ENCODE measurements around the gene PRRX1. TPM values are rescaled to one million over a fixed set of nuclear protein-coding genes. Genes with fewer than 3 reads are reported as not detected.

PRRX1 gene
- polyA plus RNA-seq, 3 donors from 2014 or later = not detected

DNA sequence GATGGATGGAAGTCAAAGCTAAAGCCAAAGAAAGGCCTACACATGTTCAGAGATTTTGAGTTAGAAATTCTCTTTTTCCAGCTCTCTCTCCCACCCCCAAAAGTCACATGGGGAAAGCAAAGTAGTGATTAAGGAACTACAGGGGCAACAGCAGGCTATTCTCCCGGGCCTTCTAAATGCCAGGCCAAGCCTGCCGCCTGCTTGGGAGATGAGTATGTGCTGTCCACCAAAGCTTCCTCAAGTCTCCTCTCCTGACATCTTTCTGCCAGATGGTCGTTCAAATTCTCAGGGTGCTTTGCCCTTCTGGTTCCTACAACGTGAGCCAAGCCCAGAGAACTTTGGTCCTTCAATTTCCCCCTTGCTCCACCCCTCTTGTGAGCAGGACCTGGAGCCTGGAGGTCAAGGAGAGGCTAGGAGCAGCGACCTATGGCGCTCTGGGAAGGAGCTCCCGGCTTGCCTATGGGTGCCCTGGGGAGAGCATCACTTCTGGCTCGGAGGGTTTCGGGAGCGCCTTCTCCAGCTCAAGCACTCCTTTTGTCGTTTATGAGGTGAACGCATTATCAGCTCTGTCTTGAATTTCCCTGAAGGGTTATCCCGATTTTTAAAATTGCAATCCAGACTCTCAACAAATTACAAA is 4.4 kb upstream of the PRRX1 start:
- H3K4me1 Mint-ChIP-seq = no peaks in the 10 kb centered on the region
- H3K9me3 Mint-ChIP-seq = peaks cover 0 to 6% (median under 1%) of the 10 kb centered on the region in 6 donors
- no peaks in the 10 kb centered on the region for H3K36me3 Mint-ChIP-seq
- no peak overlapping the region for H3K27ac Mint-ChIP-seq
- H3K27me3 Mint-ChIP-seq (ENCODE audit: low read depth in 3 of 3) = peaks cover 18 to 42% (median 24%) of the 10 kb centered on the region in 3 donors
- DNase-seq = no peak
- H3K4me3 Mint-ChIP-seq = no peak overlapping the region

DNA sequence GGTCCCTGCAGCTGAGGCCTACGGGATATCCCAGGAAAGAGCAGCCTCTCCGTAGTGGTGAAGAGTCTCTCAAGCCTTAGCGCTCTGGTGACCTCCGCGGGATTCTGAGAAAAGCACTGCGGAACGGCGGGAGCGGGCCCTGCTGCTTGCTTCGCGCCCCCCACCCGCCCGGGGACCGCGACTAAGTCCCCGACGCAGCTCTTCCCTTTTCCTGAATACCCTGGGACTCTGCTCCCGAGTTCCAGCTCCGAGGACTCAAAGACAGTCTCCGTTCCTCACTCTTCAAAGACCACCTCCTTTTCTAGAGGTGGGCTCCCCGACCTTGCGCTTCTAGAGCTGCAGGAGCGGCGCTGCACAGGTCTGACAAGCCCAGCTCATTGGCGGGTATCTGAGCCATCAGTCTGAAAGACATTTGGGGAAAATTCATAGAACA is 3.6 kb upstream of the PRRX1 start:
- H3K27me3 Mint-ChIP-seq (ENCODE audit: low read depth in 3 of 3) = peaks cover 21 to 46% (median 28%) of the 10 kb centered on the region in 3 donors
- peaks cover 0 to 6% (median under 1%) of the 10 kb centered on the region in 6 donors for H3K9me3 Mint-ChIP-seq
- no peak for DNase-seq
- H3K4me1 Mint-ChIP-seq = peaks cover 0 to 1% of the 10 kb centered on the region in 2 donors
- no peaks in the 10 kb centered on the region for H3K36me3 Mint-ChIP-seq
- no peak overlapping the region for H3K27ac Mint-ChIP-seq
- no peak overlapping the region for H3K4me3 Mint-ChIP-seq

DNA sequence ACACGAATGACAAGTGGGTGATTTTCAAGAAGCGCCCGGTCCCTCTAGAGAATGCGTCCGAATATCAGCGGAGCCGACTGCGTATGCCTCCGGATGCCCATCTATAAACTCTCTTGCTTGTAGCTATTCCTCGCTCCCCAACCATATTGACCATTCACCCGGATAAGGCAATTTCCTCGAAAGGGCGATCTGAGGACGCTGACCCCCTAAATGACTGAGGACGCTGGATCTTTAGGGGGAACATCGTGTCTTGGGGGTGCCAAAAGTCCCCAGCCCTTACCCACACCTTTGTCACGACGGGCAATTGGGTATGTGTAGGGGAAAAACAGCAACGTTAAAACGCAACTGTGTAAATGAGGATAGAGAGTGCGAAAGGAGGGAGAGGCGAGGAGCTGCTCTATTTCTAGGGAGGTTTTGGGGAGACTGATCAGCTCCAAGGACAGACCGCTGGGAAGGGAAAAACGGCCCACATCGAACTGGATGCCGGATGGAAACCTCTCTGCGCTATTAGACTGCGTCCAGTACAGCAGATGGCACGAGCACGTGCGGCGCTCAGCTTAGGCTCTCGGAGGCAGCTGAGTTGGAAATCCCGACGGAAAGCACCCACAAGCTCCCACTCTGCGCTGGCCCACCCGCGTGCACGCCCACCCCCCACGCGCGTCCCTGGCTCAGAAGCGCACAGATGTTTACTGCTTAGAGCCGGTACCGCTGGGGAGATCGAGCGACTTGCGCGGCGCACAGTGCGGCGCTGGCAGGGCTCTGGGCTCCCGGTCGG is 2.9 kb upstream of the PRRX1 start:
- H3K4me1 Mint-ChIP-seq = peaks cover 0 to 1% of the 10 kb centered on the region in 2 donors
- H3K9me3 Mint-ChIP-seq = peaks cover 0 to 6% (median under 1%) of the 10 kb centered on the region in 6 donors
- no peak for DNase-seq
- no peaks in the 10 kb centered on the region for H3K36me3 Mint-ChIP-seq
- peaks cover 25 to 51% (median 30%) of the 10 kb centered on the region in 3 donors for H3K27me3 Mint-ChIP-seq (ENCODE audit: low read depth in 3 of 3)
- no peak overlapping the region for H3K27ac Mint-ChIP-seq
- H3K4me3 Mint-ChIP-seq = peak overlapping the region in 1 of 5 donors; percentile 42

GRCh38 chr1:170661646-170662411 is 2.1 kb upstream of the PRRX1 start:
- Mint-ChIP-seq H3K27ac (no peak overlapping the region), H3K27me3 (ENCODE audit: low read depth in 3 of 3) (peaks cover 30 to 57% (median 34%) of the 10 kb centered on the region in 3 donors), H3K9me3 (peaks cover 0 to 8% (median under 1%) of the 10 kb centered on the region in 6 donors), H3K4me1 (peaks cover 0 to 1% of the 10 kb centered on the region in 2 donors), H3K36me3 (no peaks in the 10 kb centered on the region), H3K4me3 (no peak overlapping the region)
- DNase-seq = no peak

GRCh38 chr1:170662561-170663403 is 1.1 kb upstream of the PRRX1 start:
- peaks cover 0 to 1% of the 10 kb centered on the region in 2 donors for H3K4me1 Mint-ChIP-seq
- H3K27me3 Mint-ChIP-seq (ENCODE audit: low read depth in 3 of 3) = peaks cover 32 to 64% (median 33%) of the 10 kb centered on the region in 3 donors
- H3K27ac Mint-ChIP-seq = no peak overlapping the region
- DNase-seq = no peak
- H3K36me3 Mint-ChIP-seq = no peaks in the 10 kb centered on the region
- no peak overlapping the region for H3K4me3 Mint-ChIP-seq
- H3K9me3 Mint-ChIP-seq = peaks cover 0 to 8% (median 1%) of the 10 kb centered on the region in 6 donors

DNA sequence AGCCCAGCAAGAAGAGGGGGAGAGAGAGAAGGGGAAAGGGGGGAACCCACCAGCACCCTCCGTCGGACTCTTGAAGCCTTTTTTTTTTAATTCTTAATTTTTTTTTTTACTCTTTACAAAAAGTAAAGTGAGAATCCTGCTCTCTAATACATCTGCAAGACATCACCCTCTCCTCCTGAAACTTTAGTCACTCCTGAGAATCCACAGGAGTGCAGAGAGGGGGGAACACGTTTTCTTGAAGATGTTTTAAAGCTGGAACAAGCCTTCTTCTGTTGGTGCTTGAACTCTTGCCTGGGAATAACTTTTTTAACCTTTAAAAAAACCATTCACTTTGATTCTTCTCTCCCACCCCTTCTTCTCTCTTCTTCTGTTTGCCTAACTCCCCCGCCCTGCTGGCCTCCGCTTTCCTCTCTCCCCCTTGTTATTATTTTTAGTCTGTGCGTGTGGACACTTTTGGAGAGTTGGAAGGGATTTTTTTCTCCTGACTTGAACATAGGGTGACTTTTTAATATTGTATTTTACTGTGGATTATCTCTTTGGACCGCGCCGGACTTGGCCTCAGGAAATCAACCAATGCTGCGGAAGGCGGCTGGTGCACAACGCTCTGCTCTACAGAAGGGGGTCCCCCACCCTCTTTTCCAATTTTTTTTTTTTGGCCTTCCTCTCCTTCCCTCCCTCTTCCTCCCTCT is 383 bp upstream of the PRRX1 start:
- Mint-ChIP-seq H3K9me3 (peaks cover 0 to 8% (median 1%) of the 10 kb centered on the region in 6 donors), H3K27ac (no peak overlapping the region), H3K4me3 (peak overlapping the region in 1 of 5 donors; percentile 33), H3K4me1 (peaks cover 0 to 1% of the 10 kb centered on the region in 2 donors), H3K27me3 (ENCODE audit: low read depth in 3 of 3) (peaks cover 32 to 62% (median 34%) of the 10 kb centered on the region in 3 donors), H3K36me3 (no peaks in the 10 kb centered on the region)
- no peak for DNase-seq

GRCh38 chr1:170664828-170665612 is 1.1 kb downstream of the PRRX1 start:
- peaks cover 0 to 1% of the 10 kb centered on the region in 2 donors for H3K4me1 Mint-ChIP-seq
- peaks cover 27 to 65% (median 35%) of the 10 kb centered on the region in 3 donors for H3K27me3 Mint-ChIP-seq (ENCODE audit: low read depth in 3 of 3)
- peaks cover 0 to 15% (median 3%) of the 10 kb centered on the region in 6 donors for H3K9me3 Mint-ChIP-seq
- no peak overlapping the region for H3K27ac Mint-ChIP-seq
- DNase-seq = no peak
- H3K36me3 Mint-ChIP-seq = peaks cover 0 to 3% (median 0%) of the 10 kb centered on the region in 3 donors
- no peak overlapping the region for H3K4me3 Mint-ChIP-seq

DNA sequence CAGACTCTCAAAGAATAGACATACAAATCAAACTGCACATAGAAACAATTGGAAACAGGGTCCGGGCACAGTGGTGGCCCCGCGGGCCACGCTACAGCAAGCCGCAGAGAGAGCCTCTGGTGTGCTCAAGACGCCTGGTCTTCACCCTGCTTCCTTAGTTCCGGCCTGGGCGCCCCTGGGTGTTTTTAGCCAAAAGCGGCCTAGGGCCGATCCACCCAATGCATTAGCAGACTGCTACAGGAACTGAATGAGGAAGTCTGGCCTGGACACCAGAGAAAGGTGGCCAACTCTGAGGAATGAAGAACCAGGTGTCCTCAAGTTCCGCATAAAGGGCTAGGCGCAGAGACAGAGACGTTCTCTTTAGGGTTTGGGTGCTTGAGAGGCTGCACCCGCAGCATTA is 1.7 kb downstream of the PRRX1 start:
- peaks cover 0 to 1% of the 10 kb centered on the region in 2 donors for H3K4me1 Mint-ChIP-seq
- H3K36me3 Mint-ChIP-seq = peaks cover 0 to 3% (median 0%) of the 10 kb centered on the region in 3 donors
- no peak overlapping the region for H3K27ac Mint-ChIP-seq
- no peak for DNase-seq
- no peak overlapping the region for H3K4me3 Mint-ChIP-seq
- H3K9me3 Mint-ChIP-seq = peaks cover 0 to 15% (median 3%) of the 10 kb centered on the region in 6 donors
- H3K27me3 Mint-ChIP-seq (ENCODE audit: low read depth in 3 of 3) = peaks cover 26 to 71% (median 36%) of the 10 kb centered on the region in 3 donors

GRCh38 chr1:170666541-170667254 is 2.8 kb downstream of the PRRX1 start:
- Mint-ChIP-seq H3K36me3 (peaks cover 0 to 3% (median 0%) of the 10 kb centered on the region in 3 donors), H3K27me3 (ENCODE audit: low read depth in 3 of 3) (peaks cover 34 to 70% (median 36%) of the 10 kb centered on the region in 3 donors), H3K4me3 (no peak overlapping the region), H3K27ac (no peak overlapping the region), H3K9me3 (peaks cover 0 to 25% (median 4%) of the 10 kb centered on the region in 6 donors), H3K4me1 (peaks cover 0 to 1% of the 10 kb centered on the region in 2 donors)
- no peak for DNase-seq

- Mint-ChIP-seq H3K4me3 (no peak overlapping the region), H3K27me3 (ENCODE audit: low read depth in 3 of 3) (peaks cover 27 to 66% (median 31%) of the 10 kb centered on the region in 3 donors), H3K27ac (no peak overlapping the region), H3K9me3 (peaks cover 0 to 26% (median 4%) of the 10 kb centered on the region in 6 donors), H3K4me1 (peaks cover 0 to 1% of the 10 kb centered on the region in 2 donors), H3K36me3 (peaks cover 0 to 3% (median 0%) of the 10 kb centered on the region in 3 donors)
- no peak for DNase-seq
These were observed 4.5 kb downstream of the PRRX1 start for GRCh38 chr1:170668209-170669106.

DNA sequence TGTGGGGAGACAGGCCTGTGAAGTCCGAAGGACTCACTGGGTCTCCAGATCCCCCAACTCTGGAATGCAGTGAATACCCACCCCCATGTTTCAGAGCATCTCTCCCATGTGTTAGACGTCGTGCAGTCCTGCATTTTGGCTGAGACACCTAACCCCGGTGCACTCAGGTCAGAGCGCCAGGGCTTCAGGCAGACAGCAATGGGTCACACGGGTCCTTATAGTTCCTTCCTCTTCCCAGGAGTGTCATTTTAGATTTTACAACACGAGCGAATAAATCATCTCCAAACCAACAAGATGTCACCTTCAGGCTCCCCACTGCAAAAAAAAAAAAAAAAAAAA is 5.1 kb downstream of the PRRX1 start:
- Mint-ChIP-seq H3K4me3 (no peak overlapping the region), H3K36me3 (peaks cover 0 to 3% (median 0%) of the 10 kb centered on the region in 3 donors), H3K27ac (no peak overlapping the region), H3K27me3 (ENCODE audit: low read depth in 3 of 3) (peaks cover 27 to 62% (median 33%) of the 10 kb centered on the region in 3 donors), H3K9me3 (peaks cover 0 to 26% (median 5%) of the 10 kb centered on the region in 6 donors), H3K4me1 (peaks cover 0 to 1% of the 10 kb centered on the region in 2 donors)
- DNase-seq = no peak

Data from immature natural killer cell (primary cell).